Kidney epithelial cell (primary cell): ENCODE data around the gene ZSWIM4. TPM values are rescaled to one million over a fixed set of nuclear protein-coding genes. Genes with fewer than 3 reads are reported as not detected.

ENCODE experiments used
- DNase-seq: peaks from one replicate; pipeline ENCODE4 v3.0.0-alpha.2; 2010; ENCODE audit warnings: low read depth
- H3K27me3 ChIP-seq: 2 replicates; pipeline ENCODE4 v1.6.0; 2011; ENCODE audit warnings: low read length; ENCODE audit not compliant: control insufficient read depth, insufficient read depth
- H3K36me3 ChIP-seq: 2 replicates; pipeline ENCODE4 v1.5.1; 2011; ENCODE audit warnings: low read length; ENCODE audit not compliant: control insufficient read depth, insufficient read depth
- H3K4me3 ChIP-seq: 2 replicates; pipeline ENCODE4 v1.5.1; 2011; ENCODE audit warnings: low read depth, mild to moderate bottlenecking, control low read depth, low read length
- CTCF ChIP-seq: IDR thresholded peaks from 2 replicates; pipeline ENCODE4 v1.5.1; 2011; ENCODE audit warnings: mild to moderate bottlenecking, moderate library complexity, low read length, control low read depth, inconsistent platforms; ENCODE audit not compliant: insufficient read depth, poor library complexity, severe bottlenecking
- total RNA-seq: library from RNA; depleted of rRNA; stranded (reverse); fragments of >200 nt; gene quantifications from 2 replicates; pipeline ENCODE4 v1.2.3, GENCODE V29; 2015

ZSWIM4 gene
- total RNA-seq, 1 donor from 2014 or later, result 25.7 TPM

- no peaks in the 10 kb centered on the region for H3K36me3 ChIP-seq
- TF ChIP-seq CTCF, result no peak
- no peak overlapping the region for H3K4me3 ChIP-seq
- no peaks in the 10 kb centered on the region for H3K27me3 ChIP-seq
- no peak for DNase-seq
Measured at GRCh38 chr19:13864046-13864666, 68.9 kb downstream of the ZSWIM4 start.

GRCh38 chr19:13864667-13865570 lies 69.7 kb downstream of the ZSWIM4 start:
- no peak for DNase-seq
- Histone ChIP-seq H3K36me3 (no peaks in the 10 kb centered on the region), H3K4me3 (peak overlapping the region; percentile 66), H3K27me3 (no peaks in the 10 kb centered on the region)
- no peak for TF ChIP-seq CTCF

DNA sequence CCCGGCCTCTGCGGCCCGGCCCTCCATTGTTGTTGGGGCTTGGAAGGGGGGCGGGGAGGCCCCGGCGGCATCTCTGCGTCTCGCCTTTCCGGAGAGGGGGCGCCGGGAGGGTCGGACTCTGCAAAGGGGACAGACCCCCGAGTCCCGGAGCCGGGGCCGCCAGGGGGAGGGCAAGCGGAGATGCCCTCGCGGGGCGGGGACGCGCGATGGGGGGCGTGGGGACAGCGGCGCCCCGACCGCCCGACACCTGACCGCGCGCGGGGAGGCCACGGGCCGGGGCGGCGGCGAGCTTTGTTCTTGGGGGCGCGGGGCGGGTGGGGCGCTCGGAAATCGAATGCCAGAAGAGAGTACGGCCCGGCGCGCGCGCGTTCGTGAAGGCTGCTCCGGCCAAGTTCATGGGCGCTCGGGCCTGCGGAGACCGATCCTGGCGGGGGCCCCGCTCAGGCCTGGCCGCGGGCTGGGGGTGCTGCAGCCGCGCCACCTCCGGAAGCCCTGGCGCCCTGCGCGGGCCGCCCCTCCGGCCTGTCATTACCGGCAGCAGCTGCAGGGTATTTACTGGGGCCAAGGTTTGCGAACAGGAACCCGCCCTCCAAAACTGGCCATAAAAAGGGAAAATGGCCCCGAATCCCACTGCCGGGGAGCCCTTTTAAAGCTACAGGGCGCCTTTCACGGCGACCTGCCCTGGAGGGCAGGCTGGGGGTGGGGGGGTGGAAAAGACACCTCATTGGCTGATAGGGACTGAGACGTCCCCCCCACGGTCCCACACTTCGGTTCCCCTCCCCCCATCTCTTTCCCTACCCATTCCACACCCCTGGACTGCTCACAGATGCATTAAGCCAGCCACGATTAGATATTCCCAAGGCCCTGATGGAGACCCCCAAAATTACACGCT lies 70.6 kb downstream of the ZSWIM4 start:
- Histone ChIP-seq H3K27me3 (no peaks in the 10 kb centered on the region), H3K36me3 (no peaks in the 10 kb centered on the region), H3K4me3 (peak overlapping the region; percentile 66)
- no peak for TF ChIP-seq CTCF
- DNase-seq, result no peak

DNA sequence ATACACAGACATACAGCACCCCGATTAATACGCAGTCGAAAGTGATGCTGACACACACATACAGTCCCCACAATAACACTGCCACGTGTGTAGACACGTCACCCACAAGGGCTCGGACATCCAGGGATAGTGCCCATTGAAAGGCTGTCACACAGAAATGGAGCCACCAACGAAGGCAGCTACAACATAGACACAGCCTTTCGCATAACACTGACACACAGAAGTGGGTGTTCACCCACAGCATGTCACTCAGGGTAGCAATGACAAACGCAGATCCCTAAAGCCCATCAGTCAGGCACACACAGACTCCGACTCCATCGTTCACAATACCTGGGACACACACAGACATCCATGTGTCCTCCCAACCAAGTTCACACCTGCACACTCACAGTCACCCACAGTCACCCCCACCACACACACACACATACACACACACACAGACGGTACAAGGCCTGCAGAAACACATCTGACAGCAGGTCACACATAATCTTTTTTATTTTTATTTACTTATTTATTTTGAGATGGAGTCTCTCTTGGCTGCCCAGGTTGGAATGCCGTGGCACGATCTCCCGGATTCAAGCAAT lies 71.3 kb downstream of the ZSWIM4 start:
- Histone ChIP-seq H3K27me3 (no peaks in the 10 kb centered on the region), H3K4me3 (peak overlapping the region; percentile 66)

DNA sequence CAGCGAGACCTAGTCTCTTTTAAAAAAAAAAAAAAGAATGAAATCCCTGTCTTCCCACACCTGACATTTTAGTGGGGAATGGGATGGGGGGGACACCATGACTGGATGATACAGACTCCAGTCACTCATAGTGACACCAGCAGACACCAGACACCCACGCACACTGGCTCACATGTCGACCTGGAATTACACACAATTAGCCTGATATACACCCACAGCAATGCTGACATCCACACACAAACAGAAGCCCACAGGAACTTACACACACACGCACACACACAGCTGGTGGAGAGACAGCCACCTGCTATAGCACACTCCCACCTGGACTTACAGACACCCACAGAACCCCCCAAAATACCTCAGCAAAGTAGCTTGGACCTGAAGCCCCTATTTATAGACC lies 73.4 kb downstream of the ZSWIM4 start:
- Histone ChIP-seq H3K27me3 (no peaks in the 10 kb centered on the region), H3K36me3 (no peaks in the 10 kb centered on the region), H3K4me3 (no peak overlapping the region)
- no peak for DNase-seq
- TF ChIP-seq CTCF, result no peak

More for the DNA sequence above, 71.3 kb downstream of the ZSWIM4 start:
- no peaks in the 10 kb centered on the region for H3K36me3 ChIP-seq
- TF ChIP-seq CTCF, result no peak
- DNase-seq, result no peak
